SH-SY5Y (cell line): Measurements from ENCODE around the gene CPLX3.

Experiments
- GATA2 ChIP-seq: IDR thresholded peaks from 2 replicates; pipeline ENCODE4 v1.6.1; 2011; ENCODE audit warnings: mild to moderate bottlenecking, low read depth, low read length
- GATA3 ChIP-seq: IDR thresholded peaks from 2 replicates; pipeline ENCODE4 v1.6.1; 2011; ENCODE audit warnings: low read depth, mild to moderate bottlenecking, low read length, moderate library complexity

DNA sequence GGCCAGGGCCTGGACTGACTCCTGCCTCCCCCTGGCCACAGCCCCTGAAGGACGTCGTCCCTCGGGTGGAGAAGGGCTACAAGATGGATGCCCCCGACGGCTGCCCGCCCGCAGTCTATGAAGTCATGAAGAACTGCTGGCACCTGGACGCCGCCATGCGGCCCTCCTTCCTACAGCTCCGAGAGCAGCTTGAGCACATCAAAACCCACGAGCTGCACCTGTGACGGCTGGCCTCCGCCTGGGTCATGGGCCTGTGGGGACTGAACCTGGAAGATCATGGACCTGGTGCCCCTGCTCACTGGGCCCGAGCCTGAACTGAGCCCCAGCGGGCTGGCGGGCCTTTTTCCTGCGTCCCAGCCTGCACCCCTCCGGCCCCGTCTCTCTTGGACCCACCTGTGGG lies 24.1 kb upstream of the CPLX3 start:
- TF ChIP-seq GATA2, result no peak
- no peak for TF ChIP-seq GATA3
